ENCODE results near the gene ARSG. TPM values are rescaled to one million over a fixed set of nuclear protein-coding genes. Genes with fewer than 3 reads are reported as not detected.

The ARSG gene
- total and polyA plus RNA-seq, 2 experiments from 2014 or later, result 1.7 to 5.1 TPM

DNA sequence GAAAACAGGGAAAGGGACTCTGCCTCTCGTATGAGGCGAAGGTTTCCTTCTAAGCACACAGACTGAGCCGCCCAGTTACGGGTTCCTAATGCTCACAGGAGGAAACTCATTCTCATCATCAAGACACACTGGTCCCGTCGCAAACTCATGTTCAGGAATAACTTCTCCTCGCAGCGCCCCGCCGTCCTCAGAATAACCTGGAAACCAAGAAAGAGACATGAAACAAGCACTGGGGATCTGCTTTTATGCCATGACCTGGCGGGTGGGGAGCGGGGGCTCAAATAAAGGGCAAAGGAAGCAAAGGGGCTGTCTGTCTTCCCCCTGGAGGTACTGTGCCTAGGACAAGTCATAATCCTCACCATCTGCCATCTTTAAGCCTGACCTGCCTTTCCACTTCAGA lies 134.7 kb downstream of the ARSG start:
- Histone ChIP-seq H3F3A (replicated peaks; ENCODE audit: low read depth) (no peaks in the 10 kb centered on the region), H3K27me3 (ENCODE audit: insufficient read depth) (no peaks in the 10 kb centered on the region), H3K79me2 (replicated peaks; ENCODE audit: insufficient read depth) (no peaks in the 10 kb centered on the region), H4K20me1 (replicated peaks; ENCODE audit: insufficient read depth) (no peaks in the 10 kb centered on the region), H2AFZ (no peak overlapping the region), H3K27ac (ENCODE audit: low read depth) (no peak overlapping the region), H3K36me3 (ENCODE audit: insufficient read depth) (no peaks in the 10 kb centered on the region), H3K4me1 (ENCODE audit: insufficient read depth) (peaks cover 13% of the 10 kb centered on the region), H3K9me2 (ENCODE audit: insufficient read depth) (no peaks in the 10 kb centered on the region), H3K4me3 (no peak overlapping the region), H3K4me2 (no peak overlapping the region)
- TF ChIP-seq CREB1 (CRISPR knock-in tag; IDR thresholded peaks at IDR 0.05; ENCODE audit: low read depth) (no peak), STAT1 (IDR thresholded peaks at IDR 0.05; ENCODE audit: unreplicated experiment) (no peak), ZNF114 (CRISPR knock-in tag; IDR thresholded peaks at IDR 0.05) (no peak), NANOG (IDR thresholded peaks at IDR 0.05; ENCODE audit: borderline replicate concordance) (no peak)
- TF ChIP-seq, protein P1, sequence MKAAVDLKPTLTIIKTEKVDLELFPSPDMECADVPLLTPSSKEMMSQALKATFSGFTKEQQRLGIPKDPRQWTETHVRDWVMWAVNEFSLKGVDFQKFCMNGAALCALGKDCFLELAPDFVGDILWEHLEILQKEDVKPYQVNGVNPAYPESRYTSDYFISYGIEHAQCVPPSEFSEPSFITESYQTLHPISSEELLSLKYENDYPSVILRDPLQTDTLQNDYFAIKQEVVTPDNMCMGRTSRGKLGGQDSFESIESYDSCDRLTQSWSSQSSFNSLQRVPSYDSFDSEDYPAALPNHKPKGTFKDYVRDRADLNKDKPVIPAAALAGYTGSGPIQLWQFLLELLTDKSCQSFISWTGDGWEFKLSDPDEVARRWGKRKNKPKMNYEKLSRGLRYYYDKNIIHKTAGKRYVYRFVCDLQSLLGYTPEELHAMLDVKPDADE (IDR thresholded peaks at IDR 0.05), result no peak
- TF ChIP-seq, protein P2, sequence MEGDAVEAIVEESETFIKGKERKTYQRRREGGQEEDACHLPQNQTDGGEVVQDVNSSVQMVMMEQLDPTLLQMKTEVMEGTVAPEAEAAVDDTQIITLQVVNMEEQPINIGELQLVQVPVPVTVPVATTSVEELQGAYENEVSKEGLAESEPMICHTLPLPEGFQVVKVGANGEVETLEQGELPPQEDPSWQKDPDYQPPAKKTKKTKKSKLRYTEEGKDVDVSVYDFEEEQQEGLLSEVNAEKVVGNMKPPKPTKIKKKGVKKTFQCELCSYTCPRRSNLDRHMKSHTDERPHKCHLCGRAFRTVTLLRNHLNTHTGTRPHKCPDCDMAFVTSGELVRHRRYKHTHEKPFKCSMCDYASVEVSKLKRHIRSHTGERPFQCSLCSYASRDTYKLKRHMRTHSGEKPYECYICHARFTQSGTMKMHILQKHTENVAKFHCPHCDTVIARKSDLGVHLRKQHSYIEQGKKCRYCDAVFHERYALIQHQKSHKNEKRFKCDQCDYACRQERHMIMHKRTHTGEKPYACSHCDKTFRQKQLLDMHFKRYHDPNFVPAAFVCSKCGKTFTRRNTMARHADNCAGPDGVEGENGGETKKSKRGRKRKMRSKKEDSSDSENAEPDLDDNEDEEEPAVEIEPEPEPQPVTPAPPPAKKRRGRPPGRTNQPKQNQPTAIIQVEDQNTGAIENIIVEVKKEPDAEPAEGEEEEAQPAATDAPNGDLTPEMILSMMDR (conservative IDR thresholded peaks at IDR 0.05; ENCODE audit: low read depth in 2 of 2), result no peak
- Mint-ChIP-seq H3K36me3 (ENCODE audit: low read depth) (peaks cover 19% of the 10 kb centered on the region), H3K4me1 (peaks cover 14% of the 10 kb centered on the region), H3K4me3 (no peak overlapping the region), H3K9me3 (no peaks in the 10 kb centered on the region), H3K27me3 (ENCODE audit: insufficient read depth, low read depth, poor library complexity) (peaks cover 5% of the 10 kb centered on the region), H3K27ac (0 out of 2 replicates have a peak overlapping the region, but pooled peaks have one; percentile 1)
- ATAC-seq, result no peak
- DNase-seq (ENCODE audit: low spot score), result no peak

DNA sequence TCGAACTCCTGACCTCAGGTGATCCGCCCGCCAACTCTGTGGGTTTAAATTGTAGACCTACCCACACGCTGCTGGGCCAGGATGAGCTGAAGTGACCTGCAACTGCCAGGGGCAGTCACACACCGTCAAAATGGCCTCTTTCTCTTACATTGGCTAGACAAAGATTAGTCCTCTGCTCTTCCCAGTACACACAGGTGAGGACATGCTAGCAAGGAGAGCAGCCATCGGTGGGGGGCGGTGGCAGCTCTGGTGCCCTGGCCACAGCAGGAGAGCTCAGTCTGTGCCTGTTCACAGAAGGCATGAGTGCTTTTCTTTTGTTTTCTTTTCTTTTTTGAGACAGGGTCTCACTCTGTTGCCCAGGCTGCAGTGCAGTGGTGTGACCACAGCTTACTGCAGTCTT lies 136.3 kb downstream of the ARSG start:
- Histone ChIP-seq H3F3A (replicated peaks; ENCODE audit: low read depth) (no peaks in the 10 kb centered on the region), H3K79me2 (replicated peaks; ENCODE audit: insufficient read depth) (no peaks in the 10 kb centered on the region), H3K36me3 (ENCODE audit: insufficient read depth) (no peaks in the 10 kb centered on the region), H4K20me1 (replicated peaks; ENCODE audit: insufficient read depth) (no peaks in the 10 kb centered on the region), H2AFZ (no peak overlapping the region), H3K27me3 (ENCODE audit: insufficient read depth) (no peaks in the 10 kb centered on the region), H3K4me2 (no peak overlapping the region), H3K9me2 (ENCODE audit: insufficient read depth) (no peaks in the 10 kb centered on the region), H3K4me1 (ENCODE audit: insufficient read depth) (peaks cover 4% of the 10 kb centered on the region; the same call in 1 of the 2 replicates), H3K4me3 (no peak overlapping the region), H3K27ac (ENCODE audit: low read depth) (no peak overlapping the region)
- DNase-seq (ENCODE audit: low spot score) (no peak), ATAC-seq (no peak)
- no peak overlapping the region for H3K27ac Mint-ChIP-seq
- peaks cover 5% of the 10 kb centered on the region for H3K27me3 Mint-ChIP-seq (ENCODE audit: insufficient read depth, low read depth, poor library complexity)
- no peak overlapping the region for H3K4me3 Mint-ChIP-seq
- peaks cover 11% of the 10 kb centered on the region for H3K4me1 Mint-ChIP-seq
- H3K9me3 Mint-ChIP-seq, result no peaks in the 10 kb centered on the region
- H3K36me3 Mint-ChIP-seq (ENCODE audit: low read depth), result peaks cover 21% of the 10 kb centered on the region; the same call in 2 of the 3 replicates
- no peak for TF ChIP-seq NANOG (IDR thresholded peaks at IDR 0.05; ENCODE audit: borderline replicate concordance)
- no peak for TF ChIP-seq ZNF331 (CRISPR knock-in tag; IDR thresholded peaks at IDR 0.05; ENCODE audit: low read depth)
- TF ChIP-seq, protein P3, sequence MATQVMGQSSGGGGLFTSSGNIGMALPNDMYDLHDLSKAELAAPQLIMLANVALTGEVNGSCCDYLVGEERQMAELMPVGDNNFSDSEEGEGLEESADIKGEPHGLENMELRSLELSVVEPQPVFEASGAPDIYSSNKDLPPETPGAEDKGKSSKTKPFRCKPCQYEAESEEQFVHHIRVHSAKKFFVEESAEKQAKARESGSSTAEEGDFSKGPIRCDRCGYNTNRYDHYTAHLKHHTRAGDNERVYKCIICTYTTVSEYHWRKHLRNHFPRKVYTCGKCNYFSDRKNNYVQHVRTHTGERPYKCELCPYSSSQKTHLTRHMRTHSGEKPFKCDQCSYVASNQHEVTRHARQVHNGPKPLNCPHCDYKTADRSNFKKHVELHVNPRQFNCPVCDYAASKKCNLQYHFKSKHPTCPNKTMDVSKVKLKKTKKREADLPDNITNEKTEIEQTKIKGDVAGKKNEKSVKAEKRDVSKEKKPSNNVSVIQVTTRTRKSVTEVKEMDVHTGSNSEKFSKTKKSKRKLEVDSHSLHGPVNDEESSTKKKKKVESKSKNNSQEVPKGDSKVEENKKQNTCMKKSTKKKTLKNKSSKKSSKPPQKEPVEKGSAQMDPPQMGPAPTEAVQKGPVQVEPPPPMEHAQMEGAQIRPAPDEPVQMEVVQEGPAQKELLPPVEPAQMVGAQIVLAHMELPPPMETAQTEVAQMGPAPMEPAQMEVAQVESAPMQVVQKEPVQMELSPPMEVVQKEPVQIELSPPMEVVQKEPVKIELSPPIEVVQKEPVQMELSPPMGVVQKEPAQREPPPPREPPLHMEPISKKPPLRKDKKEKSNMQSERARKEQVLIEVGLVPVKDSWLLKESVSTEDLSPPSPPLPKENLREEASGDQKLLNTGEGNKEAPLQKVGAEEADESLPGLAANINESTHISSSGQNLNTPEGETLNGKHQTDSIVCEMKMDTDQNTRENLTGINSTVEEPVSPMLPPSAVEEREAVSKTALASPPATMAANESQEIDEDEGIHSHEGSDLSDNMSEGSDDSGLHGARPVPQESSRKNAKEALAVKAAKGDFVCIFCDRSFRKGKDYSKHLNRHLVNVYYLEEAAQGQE (IDR thresholded peaks at IDR 0.05; ENCODE audit: unreplicated experiment), result no peak
- TF ChIP-seq, protein P2 (conservative IDR thresholded peaks at IDR 0.05; ENCODE audit: low read depth in 2 of 2), result no peak
- TF ChIP-seq, protein P1 (IDR thresholded peaks at IDR 0.05), result no peak
- TF ChIP-seq JUNB (IDR thresholded peaks at IDR 0.05; ENCODE audit: unreplicated experiment), result no peak
- no peak for TF ChIP-seq ZNF114 (CRISPR knock-in tag; IDR thresholded peaks at IDR 0.05)
- no peak for TF ChIP-seq STAT1 (IDR thresholded peaks at IDR 0.05; ENCODE audit: unreplicated experiment)
- no peak for TF ChIP-seq EZH2 (IDR thresholded peaks at IDR 0.05; ENCODE audit: low read depth, unreplicated experiment)
